Retinal pigment epithelial cell (primary cell): ENCODE measurements around the gene TDRD3.

Source experiments
- DNase-seq: peaks from one replicate; pipeline ENCODE4 v3.0.0-alpha.2; 2010; ENCODE audit warnings: low read depth
- H3K4me3 ChIP-seq: 2 replicates; pipeline ENCODE4 v1.5.1; 2011; ENCODE audit warnings: mild to moderate bottlenecking, low read length, control low read depth, moderate library complexity
- TF ChIP-seq, protein P1 (sequence below): conservative IDR thresholded peaks from 2 replicates; pipeline ENCODE4 v1.5.1; 2011; ENCODE audit warnings: low read depth, low read length, control low read depth, inconsistent platforms

Gene TDRD3

DNA sequence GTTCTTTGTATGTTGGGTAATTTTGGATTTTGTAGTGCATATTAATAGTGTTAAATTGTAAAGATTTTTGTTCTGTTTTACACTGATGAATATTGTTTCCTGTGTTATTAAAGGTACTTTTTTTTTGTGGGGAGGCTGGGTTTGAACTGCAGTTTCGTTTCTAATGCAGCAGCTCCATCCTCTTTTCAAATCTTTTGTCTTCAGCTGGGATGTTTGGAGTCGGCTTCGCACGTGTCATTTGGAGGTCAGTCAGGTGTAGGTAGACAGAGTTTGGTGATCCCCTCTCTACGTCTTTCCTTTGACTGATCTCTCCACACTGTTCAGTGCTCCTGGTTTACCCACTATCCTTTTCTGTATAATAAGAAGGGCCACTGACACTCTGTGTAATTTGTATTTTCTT lies 30.3 kb downstream of the TDRD3 start:
- no peak for DNase-seq
- TF ChIP-seq, protein P1, sequence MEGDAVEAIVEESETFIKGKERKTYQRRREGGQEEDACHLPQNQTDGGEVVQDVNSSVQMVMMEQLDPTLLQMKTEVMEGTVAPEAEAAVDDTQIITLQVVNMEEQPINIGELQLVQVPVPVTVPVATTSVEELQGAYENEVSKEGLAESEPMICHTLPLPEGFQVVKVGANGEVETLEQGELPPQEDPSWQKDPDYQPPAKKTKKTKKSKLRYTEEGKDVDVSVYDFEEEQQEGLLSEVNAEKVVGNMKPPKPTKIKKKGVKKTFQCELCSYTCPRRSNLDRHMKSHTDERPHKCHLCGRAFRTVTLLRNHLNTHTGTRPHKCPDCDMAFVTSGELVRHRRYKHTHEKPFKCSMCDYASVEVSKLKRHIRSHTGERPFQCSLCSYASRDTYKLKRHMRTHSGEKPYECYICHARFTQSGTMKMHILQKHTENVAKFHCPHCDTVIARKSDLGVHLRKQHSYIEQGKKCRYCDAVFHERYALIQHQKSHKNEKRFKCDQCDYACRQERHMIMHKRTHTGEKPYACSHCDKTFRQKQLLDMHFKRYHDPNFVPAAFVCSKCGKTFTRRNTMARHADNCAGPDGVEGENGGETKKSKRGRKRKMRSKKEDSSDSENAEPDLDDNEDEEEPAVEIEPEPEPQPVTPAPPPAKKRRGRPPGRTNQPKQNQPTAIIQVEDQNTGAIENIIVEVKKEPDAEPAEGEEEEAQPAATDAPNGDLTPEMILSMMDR: no peak

DNA sequence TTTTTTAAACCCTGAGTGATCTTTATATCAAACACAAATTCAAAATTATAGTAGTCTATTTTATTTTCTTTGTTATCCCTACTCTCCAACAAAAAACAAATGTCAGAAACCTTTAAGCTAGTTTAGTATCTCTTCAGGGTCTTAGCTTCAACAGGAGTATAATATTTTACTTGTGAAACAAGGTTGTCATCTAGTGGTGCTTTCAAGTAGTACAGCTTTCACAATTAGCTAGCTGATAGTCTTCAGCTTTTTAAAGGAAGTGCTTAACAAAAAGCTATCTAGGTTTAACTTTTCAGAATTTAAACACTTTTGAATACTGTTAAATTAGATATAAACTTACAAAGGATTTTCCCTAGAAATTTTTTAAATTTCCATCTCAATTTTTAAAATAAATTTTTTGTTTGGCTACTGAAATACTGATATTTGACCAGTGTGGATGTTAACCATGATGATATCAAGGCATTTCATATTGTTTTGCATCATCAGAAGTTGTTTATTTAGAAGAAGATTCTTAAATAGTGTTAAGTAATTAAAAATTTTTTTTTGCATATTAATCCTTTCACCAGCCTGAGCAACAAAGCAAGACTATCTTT lies 34.2 kb downstream of the TDRD3 start:
- TF ChIP-seq, protein P1: peak; percentile 86
- no peak overlapping the region for H3K4me3 ChIP-seq
- DNase-seq: peak; percentile 21

More for the DNA sequence above, 30.3 kb downstream of the TDRD3 start:
- H3K4me3 ChIP-seq: no peak overlapping the region

DNA sequence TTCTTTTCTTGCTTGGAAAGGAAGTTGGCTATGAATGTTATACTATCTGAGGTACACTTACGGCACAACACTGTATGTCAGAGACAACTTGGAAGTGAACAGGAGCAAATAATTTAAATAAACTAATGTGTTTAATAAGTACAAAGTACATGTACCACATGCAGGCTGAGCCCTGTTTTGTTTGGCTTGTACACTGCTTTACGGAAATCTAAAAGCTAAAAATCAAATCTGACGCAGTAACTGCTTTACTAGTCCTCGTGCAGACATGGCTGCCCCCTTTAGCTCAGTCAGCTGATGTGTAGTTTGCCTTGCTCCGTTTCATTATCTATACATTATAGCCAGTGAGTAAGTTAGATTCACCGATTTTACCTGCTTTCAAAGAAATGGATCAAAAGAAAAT lies 36.5 kb downstream of the TDRD3 start:
- H3K4me3 ChIP-seq: no peak overlapping the region
- TF ChIP-seq, protein P1: no peak
- DNase-seq: no peak

DNA sequence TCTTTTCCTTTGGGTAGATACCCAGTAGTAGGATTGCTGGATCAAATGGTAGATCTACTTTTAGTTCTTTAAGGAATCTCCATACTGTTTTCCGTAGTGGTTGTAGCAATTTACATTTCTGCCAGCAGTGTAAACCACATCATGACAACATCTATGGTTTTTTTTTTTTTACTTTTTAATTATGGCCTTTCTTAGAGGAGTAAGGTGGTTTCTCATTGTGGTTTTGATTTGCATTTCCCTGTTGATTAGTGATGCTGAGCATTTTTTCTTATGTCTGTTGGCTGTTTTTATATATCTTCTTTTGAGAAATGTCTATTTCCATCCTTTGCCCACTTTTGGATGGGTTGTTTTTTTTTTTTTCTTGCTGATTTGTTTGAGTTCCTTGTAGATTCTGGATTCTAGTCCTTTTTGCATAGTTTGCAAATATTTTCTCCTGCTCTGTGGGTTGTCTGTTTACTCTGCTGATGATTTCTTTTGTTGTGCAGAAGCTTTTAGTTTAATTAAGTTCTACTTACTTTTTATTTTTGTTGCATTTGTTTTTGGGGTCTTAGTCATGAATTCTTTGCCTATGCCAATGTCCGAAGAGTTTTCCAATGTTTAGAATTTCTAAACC lies 38.8 kb downstream of the TDRD3 start:
- TF ChIP-seq, protein P1: no peak
- H3K4me3 ChIP-seq: no peak overlapping the region
- DNase-seq: no peak

DNA sequence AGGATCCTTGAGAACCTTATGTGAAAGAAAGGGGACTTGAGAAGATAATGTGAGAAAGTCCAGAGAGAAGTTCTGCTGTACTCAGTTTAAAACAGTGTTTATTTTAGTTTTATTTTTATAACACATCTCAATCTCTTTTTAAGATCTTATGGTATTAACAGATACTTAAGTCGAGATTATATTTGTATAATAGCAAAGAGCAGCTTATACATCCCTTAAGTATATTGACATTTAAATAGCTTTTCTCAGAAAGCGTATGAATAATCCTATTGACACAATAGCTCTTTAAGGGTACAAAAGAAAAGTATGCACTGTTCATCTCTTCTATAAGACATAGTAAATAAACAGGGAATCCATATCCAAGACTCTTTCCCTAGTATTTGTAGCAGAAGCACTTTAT lies 42.2 kb downstream of the TDRD3 start:
- TF ChIP-seq, protein P1: no peak
- DNase-seq: no peak
- no peak overlapping the region for H3K4me3 ChIP-seq

DNA sequence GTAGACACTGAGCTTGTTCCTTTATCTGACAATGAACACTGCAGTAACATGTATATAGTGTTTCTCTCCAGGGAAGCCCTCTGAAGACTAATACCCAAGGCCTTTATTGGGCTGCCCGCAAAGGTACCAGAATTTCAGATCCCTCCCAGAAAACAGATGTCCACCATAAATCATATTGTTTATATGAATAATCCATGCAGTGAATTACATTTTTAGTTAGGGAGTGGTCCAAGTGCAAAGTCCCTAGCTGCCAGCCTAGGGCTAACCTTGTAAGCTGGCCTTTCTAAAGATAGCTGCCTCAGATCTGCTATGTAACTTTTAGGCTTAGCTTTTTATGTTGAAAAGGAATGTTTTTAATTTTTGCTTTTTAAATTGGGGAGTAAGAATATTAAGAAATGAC lies 44.7 kb downstream of the TDRD3 start:
- no peak overlapping the region for H3K4me3 ChIP-seq
- DNase-seq: no peak
- TF ChIP-seq, protein P1: no peak

DNA sequence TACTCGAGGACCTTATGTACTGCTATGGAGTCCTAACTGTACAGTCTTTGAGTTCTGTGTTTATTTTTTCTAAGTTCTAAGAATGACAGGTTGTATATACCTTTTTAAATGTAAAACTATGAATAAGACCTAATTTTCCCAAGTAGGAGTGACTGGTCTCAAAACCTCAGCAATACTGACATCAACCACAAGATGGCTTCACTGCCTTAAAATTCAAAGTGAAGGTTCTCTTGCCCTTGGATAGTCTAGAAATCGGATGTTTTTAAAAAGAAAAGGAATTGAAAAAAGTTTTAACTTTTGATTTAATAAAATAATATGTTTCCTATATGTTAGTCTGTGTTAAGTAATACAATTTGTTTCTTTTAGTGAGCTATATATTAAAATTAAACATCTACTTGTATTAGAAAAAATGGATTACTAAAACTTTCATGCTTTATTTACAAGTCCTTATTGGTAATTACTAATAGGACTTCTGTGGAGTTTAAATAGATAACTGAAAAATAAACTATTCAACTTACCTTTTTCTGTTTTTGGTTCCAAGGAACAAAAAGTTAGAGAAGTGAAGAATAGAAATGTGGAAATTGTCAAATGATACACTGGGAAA lies 52.0 kb downstream of the TDRD3 start:
- peak; percentile 13 for DNase-seq
- TF ChIP-seq, protein P1: peak; percentile 89
- no peak overlapping the region for H3K4me3 ChIP-seq
